Thoracic aorta (tissue), 2 donors: Measurements from ENCODE around the gene PRR23A. TPM values are rescaled to one million over a fixed set of nuclear protein-coding genes. Genes with fewer than 3 reads are reported as not detected.

Experiments
- ATAC-seq: fragments of 150-250 bp; one replicate; pipeline ENCODE4 v1.8.0; 2017; ENCODE audit warnings: low read depth; ENCODE audit not compliant: insufficient number of reproducible peaks, low FRiP score
- DNase-seq: peaks from one replicate; pipeline ENCODE4 v3.0.0-alpha.2; 2020; ENCODE audit warnings: low spot score
- H3K27ac ChIP-seq, 2 donors: fragments of 200-600 bp; sonication (generic); 1 replicate in 1 of 2; 2 replicates in 1 of 2; pipeline ENCODE4 v1.5.1; 2016; ENCODE audit warnings: mild to moderate bottlenecking in 2 of 2, moderate library complexity in 2 of 2
- H3K27me3 ChIP-seq: fragments of 200-600 bp; sonication (generic); replicated peaks from 2 replicates; pipeline ENCODE4 v1.6.0; 2016; ENCODE audit warnings: mild to moderate bottlenecking; ENCODE audit not compliant: insufficient read depth
- H3K36me3 ChIP-seq: fragments of 200-600 bp; sonication (generic); one replicate; pipeline ENCODE4 v1.5.1; 2016
- H3K4me1 ChIP-seq, 2 donors: fragments of 200-600 bp; sonication (generic); 1 replicate in 1 of 2; 2 replicates in 1 of 2; pipeline versions ENCODE4 v1.5.1 to v1.6.0; 2016; ENCODE audit warnings: low read depth in 2 of 2, mild to moderate bottlenecking in 1 of 2; ENCODE audit not compliant: control insufficient read depth in 1 of 2
- H3K4me3 ChIP-seq: fragments of 200-600 bp; sonication (generic); 2 replicates; pipeline ENCODE4 v1.5.1; 2016; ENCODE audit warnings: mild to moderate bottlenecking
- H3K9me3 ChIP-seq: fragments of 200-600 bp; sonication (generic); 2 replicates; pipeline ENCODE4 v1.5.1; 2016
- CTCF ChIP-seq: fragments of 200-600 bp; sonication (generic); IDR thresholded peaks from one replicate; pipeline ENCODE4 v1.5.1; 2019; ENCODE audit warnings: antibody characterized with exemption
- total RNA-seq, 2 donors: library from RNA; depleted of rRNA; stranded (reverse); fragments of >200 nt; gene quantifications; one replicate each; pipeline versions ENCODE4 v1.1.0 to v1.2.3, GENCODE V29; 2016

Gene PRR23A
- total RNA-seq, 2 donors from 2014 or later = not detected

- H3K36me3 ChIP-seq = no peaks in the 10 kb centered on the region
- ATAC-seq (no peak), DNase-seq (no peak)
- H3K9me3 ChIP-seq = no peaks in the 10 kb centered on the region
- no peak for TF ChIP-seq CTCF
- H3K27ac ChIP-seq = no peak overlapping the region
- H3K4me1 ChIP-seq = no peaks in the 10 kb centered on the region
- H3K27me3 ChIP-seq = no peaks in the 10 kb centered on the region
- no peak overlapping the region for H3K4me3 ChIP-seq
Observed at GRCh38 chr3:139020036-139020867, 14.2 kb upstream of the PRR23A start.

GRCh38 chr3:139016430-139017048, 10.5 kb upstream of the PRR23A start:
- no peak for TF ChIP-seq CTCF
- Histone ChIP-seq H3K4me1 (no peaks in the 10 kb centered on the region), H3K4me3 (no peak overlapping the region), H3K27me3 (no peaks in the 10 kb centered on the region), H3K36me3 (no peaks in the 10 kb centered on the region), H3K27ac (no peak overlapping the region), H3K9me3 (peaks cover 4% of the 10 kb centered on the region)
- DNase-seq (no peak), ATAC-seq (no peak)

- Histone ChIP-seq H3K4me3 (no peak overlapping the region), H3K9me3 (no peaks in the 10 kb centered on the region), H3K27ac (no peak overlapping the region), H3K27me3 (no peaks in the 10 kb centered on the region), H3K4me1 (no peaks in the 10 kb centered on the region), H3K36me3 (no peaks in the 10 kb centered on the region)
- ATAC-seq = no peak
- no peak for DNase-seq
- TF ChIP-seq CTCF = no peak
Observed at GRCh38 chr3:139005356-139005993, 593 bp downstream of the PRR23A start.

- Histone ChIP-seq H3K4me1 (no peaks in the 10 kb centered on the region), H3K27me3 (no peaks in the 10 kb centered on the region), H3K9me3 (no peaks in the 10 kb centered on the region), H3K36me3 (no peaks in the 10 kb centered on the region), H3K27ac (no peak overlapping the region), H3K4me3 (no peak overlapping the region)
- no peak for TF ChIP-seq CTCF
- ATAC-seq (no peak), DNase-seq (no peak)
Observed at GRCh38 chr3:138995706-138996105, 10.4 kb downstream of the PRR23A start.

DNA sequence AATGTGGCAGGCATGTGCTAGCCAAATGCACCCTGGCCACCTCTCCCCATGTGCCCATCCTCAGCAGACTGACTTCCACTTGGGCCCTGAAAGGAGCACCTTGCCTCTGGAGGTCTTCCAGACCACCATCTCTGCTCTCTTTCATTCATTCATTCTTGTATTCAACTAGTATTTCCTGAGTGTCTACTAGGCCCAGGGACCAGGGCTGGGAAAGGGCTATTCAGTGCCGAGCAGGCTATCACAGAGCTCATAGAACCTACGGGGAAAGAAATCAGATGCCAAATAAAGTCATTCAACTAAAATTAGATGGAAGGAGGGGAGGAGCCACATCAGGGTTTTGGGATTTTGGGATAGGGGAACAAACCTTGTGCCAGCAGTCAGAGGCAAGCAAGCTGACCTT, 18.9 kb downstream of the PRR23A start:
- no peaks in the 10 kb centered on the region for H3K36me3 ChIP-seq
- H3K4me1 ChIP-seq = no peaks in the 10 kb centered on the region
- no peak for TF ChIP-seq CTCF
- H3K27me3 ChIP-seq = no peaks in the 10 kb centered on the region
- DNase-seq (no peak), ATAC-seq (no peak)
- no peak overlapping the region for H3K4me3 ChIP-seq
- no peak overlapping the region for H3K27ac ChIP-seq
- no peaks in the 10 kb centered on the region for H3K9me3 ChIP-seq
